AG20443 (cell line): Measurements from ENCODE around the gene PRSS38.

Experiments
- DNase-seq: peaks from one replicate; pipeline ENCODE4 v3.0.0; 2012; ENCODE audit warnings: low spot score, mixed read lengths

The PRSS38 gene

DNA sequence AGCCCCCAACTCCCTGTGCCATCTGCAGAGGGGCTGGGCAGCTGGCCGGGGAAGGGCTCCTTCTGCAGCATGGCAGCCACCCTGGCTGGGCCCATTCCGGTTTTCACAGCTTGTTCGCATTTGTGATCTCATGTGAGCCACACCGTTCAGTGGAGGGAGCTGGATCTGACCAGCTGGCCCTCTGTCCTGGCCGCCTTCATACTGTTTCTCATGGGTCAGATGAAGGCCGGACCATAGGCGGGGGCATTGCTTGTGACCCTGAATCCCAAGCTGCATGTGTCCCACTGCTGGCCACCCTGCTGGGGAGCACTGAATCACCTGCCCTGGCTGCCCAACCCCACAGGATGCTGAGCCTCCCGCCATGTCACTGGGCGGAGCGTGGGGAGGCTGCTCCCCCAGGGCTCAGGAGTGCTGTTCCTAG, 36.4 kb upstream of the PRSS38 start:
- no peak for DNase-seq

GRCh38 chr1:227779685-227780084, 35.8 kb upstream of the PRSS38 start:
- no peak for DNase-seq

GRCh38 chr1:227780101-227781044, 35.1 kb upstream of the PRSS38 start:
- no peak for DNase-seq

GRCh38 chr1:227781314-227781930, 34.1 kb upstream of the PRSS38 start:
- DNase-seq = no peak

DNA sequence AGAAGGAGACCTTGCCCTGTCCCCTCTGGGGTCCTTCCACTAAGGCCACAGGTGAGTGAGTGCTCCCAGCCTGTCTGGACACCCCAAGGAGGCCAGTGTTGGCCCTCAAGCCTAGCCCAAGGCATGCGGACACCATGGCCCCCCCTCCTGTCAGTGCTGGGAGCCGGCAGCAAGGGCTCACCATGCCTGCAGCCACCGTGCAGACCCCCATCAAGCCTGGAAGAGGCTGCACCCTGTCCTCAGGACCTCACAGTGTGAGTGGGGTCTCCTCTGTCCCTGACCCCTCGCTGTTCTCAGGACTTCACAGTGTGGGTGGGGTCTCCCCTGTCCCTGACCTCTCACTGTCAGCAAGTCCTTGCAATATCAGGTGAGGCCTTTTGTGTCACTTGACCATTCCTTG, 33.2 kb upstream of the PRSS38 start:
- DNase-seq = no peak

DNA sequence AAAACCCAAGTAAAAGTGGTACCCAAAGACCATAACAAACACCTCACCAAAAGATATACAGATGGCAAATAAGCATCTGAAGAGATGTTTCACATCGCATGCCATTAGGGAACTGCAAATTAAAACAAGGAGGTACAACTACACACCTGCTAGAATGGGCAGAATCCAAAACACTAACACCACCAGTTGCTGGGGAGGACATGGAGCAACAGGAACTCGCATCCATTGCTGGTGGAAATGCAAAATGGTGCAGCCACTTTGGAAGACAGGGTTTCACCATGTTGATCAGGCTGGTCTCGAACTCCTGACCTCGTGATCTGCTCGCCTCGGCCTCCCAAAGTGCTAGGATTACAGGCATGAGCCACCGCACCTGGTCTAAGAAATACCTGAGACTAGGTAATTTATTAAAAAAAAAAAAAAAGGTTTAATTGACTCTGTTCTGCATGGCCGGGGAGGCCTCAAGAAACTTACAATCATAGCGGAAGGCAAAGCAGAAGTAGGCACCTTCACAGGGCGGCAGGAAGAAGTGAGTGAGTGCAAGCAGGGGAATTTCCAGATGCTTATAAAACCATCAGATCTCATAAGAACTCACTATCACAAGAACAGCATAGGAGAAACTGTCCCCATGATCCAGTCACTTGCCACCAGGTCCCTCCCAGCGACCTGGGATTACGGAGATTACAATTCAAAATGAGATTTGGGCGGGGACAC, 30.2 kb upstream of the PRSS38 start:
- DNase-seq = no peak

GRCh38 chr1:227785805-227786671, 29.4 kb upstream of the PRSS38 start:
- peak; percentile 10 for DNase-seq

- no peak for DNase-seq
Measured at GRCh38 chr1:227786673-227787512, 28.6 kb upstream of the PRSS38 start.

DNA sequence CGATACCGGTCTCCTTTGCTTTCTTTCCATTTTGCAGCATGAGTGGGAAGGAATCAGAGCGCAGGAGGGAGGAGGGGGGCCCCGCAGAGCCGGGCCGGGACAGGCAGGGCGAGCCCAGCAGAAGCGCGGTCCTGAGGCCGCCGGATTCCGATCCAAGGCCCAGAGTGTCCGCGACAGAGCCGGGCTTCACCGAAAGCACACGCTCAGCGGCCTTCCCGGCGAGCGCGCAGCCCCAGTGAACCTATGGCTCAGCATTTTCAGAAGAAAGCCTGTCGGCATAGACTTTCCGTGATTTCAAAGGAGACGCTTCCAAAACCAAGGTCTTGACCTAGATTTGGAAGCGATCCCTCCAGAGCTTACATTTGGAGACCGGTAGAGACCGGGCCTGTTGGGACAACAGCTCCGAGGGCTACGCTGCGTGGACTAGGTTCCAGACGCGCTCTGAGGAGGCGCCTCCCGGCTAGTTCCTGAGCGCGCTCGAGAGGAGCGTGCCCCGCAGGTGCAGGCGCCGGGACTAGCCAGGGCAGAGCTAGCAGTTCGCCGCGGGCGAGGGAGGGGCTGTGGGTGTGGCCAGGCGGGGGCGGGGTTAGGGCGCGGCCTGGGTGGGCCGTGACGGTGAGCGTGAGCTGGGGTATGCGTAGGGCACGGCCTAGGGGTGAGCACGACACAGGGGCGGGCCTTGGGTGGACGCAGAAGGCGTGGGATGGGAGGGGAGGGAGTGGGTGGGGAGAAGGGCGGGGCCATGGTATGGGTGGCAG, 27.8 kb upstream of the PRSS38 start:
- DNase-seq = peak; percentile 95

- DNase-seq = no peak
Measured at GRCh38 chr1:227788271-227789083, 27.0 kb upstream of the PRSS38 start.

GRCh38 chr1:227789084-227790033, 26.1 kb upstream of the PRSS38 start:
- DNase-seq = no peak

DNA sequence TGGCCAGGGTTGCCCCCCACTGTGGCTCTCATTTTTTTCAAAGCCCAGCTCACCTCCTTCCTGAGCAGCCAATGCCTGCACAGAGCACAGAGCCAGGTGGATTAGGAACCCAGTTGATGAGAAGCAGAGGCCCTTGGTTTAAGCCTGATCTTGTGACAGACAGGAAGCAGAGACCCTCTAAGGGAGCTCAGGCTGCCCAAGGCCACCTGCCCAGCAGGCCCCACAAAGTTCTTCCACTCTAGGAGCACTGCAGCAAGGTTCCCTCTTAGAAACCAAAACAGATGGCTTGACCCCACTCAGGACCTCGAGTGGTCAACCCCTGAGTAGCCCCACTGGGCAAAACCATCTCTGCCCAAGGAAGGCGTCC, 25.5 kb upstream of the PRSS38 start:
- DNase-seq = no peak

GRCh38 chr1:227790868-227791267, 24.6 kb upstream of the PRSS38 start:
- DNase-seq = no peak

- no peak for DNase-seq
Measured at GRCh38 chr1:227791425-227792143, 23.9 kb upstream of the PRSS38 start.

GRCh38 chr1:227792216-227793078, 23.0 kb upstream of the PRSS38 start:
- no peak for DNase-seq
